K562 (cell line): ENCODE measurements around the gene ZFAND2B. TPM values are rescaled to one million over a fixed set of nuclear protein-coding genes. Genes with fewer than 3 reads are reported as not detected.

Source experiments
- E2F3 ChIP-seq: fragments of 250-450 bp; sonication (Bioruptor Pico); IDR thresholded peaks from 2 replicates; pipeline ENCODE4 v1.4.0; 2020; ENCODE audit warnings: mild to moderate bottlenecking
- ESRRA ChIP-seq: fragments of 450-650 bp; IDR thresholded peaks from 2 replicates; pipeline ENCODE4 v1.6.1; 2014; ENCODE audit warnings: low read depth, mild to moderate bottlenecking, moderate library complexity, borderline replicate concordance
- EWSR1 ChIP-seq: fragments of 450-650 bp; IDR thresholded peaks from 2 replicates; pipeline ENCODE4 v1.6.1; 2018; ENCODE audit warnings: borderline replicate concordance, mild to moderate bottlenecking, low read depth, moderate library complexity; ENCODE audit not compliant: partially characterized antibody
- GABPB1 ChIP-seq: sonication (generic); formaldehyde crosslinking; IDR thresholded peaks from 2 replicates; pipeline ENCODE4 v1.8.0; 2022; ENCODE audit warnings: mild to moderate bottlenecking, missing genetic modification reagents
- GTF2E2 ChIP-seq: fragments of 200-800 bp; sonication (Bioruptor generic); IDR thresholded peaks from 2 replicates; pipeline ENCODE4 v1.6.1; 2016; ENCODE audit warnings: missing genetic modification characterization, missing compliant biosample characterization
- L3MBTL2 ChIP-seq: fragments of 450-650 bp; IDR thresholded peaks from 2 replicates; pipeline ENCODE4 v1.6.1; 2016; ENCODE audit warnings: mild to moderate bottlenecking, moderate library complexity
- NEUROD1 ChIP-seq: fragments of 150-350 bp; IDR thresholded peaks from 2 replicates; pipeline ENCODE4 v1.6.1; 2014; ENCODE audit warnings: borderline replicate concordance, low read length, low read depth; ENCODE audit not compliant: partially characterized antibody
- NFIC ChIP-seq: fragments of 450-650 bp; IDR thresholded peaks from 2 replicates; pipeline ENCODE4 v1.6.1; 2017; ENCODE audit warnings: mild to moderate bottlenecking, inconsistent platforms
- NONO ChIP-seq, 2 experiments: fragments of 200-400 bp in 1 of 2; fragments of 450-650 bp in 1 of 2; formaldehyde crosslinking in 1 of 2; IDR thresholded peaks; 2 replicates each; pipeline ENCODE4 v1.6.1; 2017; ENCODE audit warnings: low read depth in 2 of 2, mild to moderate bottlenecking in 2 of 2, moderate library complexity in 2 of 2, low read length in 1 of 2
- POLR2G ChIP-seq: fragments of 200-400 bp; formaldehyde crosslinking; IDR thresholded peaks from 2 replicates; pipeline ENCODE4 v1.6.1; 2017; ENCODE audit warnings: low read depth, mild to moderate bottlenecking, antibody characterized with exemption, low read length, moderate library complexity
- SMAD4 ChIP-seq: fragments of 250-450 bp; sonication (Bioruptor Pico); conservative IDR thresholded peaks from 2 replicates; pipeline ENCODE4 v1.8.0; 2021; ENCODE audit warnings: inconsistent platforms, mild to moderate bottlenecking, moderate library complexity
- SP1 ChIP-seq: sonication (generic); formaldehyde crosslinking; IDR thresholded peaks from 2 replicates; pipeline ENCODE4 v1.8.1; 2022; ENCODE audit warnings: mild to moderate bottlenecking, missing genetic modification reagents
- TEAD4 ChIP-seq, 2 experiments: sonication (generic) in 1 of 2; formaldehyde crosslinking in 1 of 2; IDR thresholded peaks; 2 replicates each; pipeline versions ENCODE4 v1.6.1 to v1.8.0; 2012 to 2022; ENCODE audit warnings: borderline replicate concordance in 1 of 2, inconsistent platforms in 1 of 2, low read length in 1 of 2, mild to moderate bottlenecking in 1 of 2, missing genetic modification reagents in 1 of 2
- polyA plus RNA-seq, 8 experiments: library from polyadenylated mRNA; depleted of rRNA in 4 of 8; stranded (reverse) in 5 of 8; unstranded in 3 of 8; fragments of >200 nt; fragmentation: Nextera tagmentation in 2 of 8; fragmentation: Illumina TruSeq in 1 of 8; extraction: Ambion mirVana in 2 of 8; extraction: Trizol in 1 of 8; gene quantifications; 2 replicates each; pipeline versions ENCODE4 v1.2.1 to v1.2.3, GENCODE V29; 2011 to 2014; ENCODE audit warnings: inconsistent platforms in 1 of 8, missing spikeins in 1 of 8
- total RNA-seq, 7 experiments: library from RNA; depleted of rRNA in 6 of 7; stranded (reverse); fragments of >200 nt in 6 of 7; fragmentation: Illumina TruSeq in 2 of 7; extraction: Trizol in 2 of 7; gene quantifications; 2 replicates each; pipeline versions ENCODE4 v1.2.1 to v1.2.3, GENCODE V29; 2011 to 2021; ENCODE audit warnings: low replicate concordance in 1 of 7
- TF ChIP-seq, protein P1 (sequence below): fragments of 450-650 bp; IDR thresholded peaks from 2 replicates; pipeline ENCODE4 v1.6.1; 2017; ENCODE audit warnings: antibody characterized with exemption, mild to moderate bottlenecking
- TF ChIP-seq, protein P2 (sequence below), 2 experiments: IDR thresholded peaks; 2 replicates each; pipeline ENCODE4 v1.6.1; 2011; ENCODE audit warnings: borderline replicate concordance in 1 of 2, control low read depth in 1 of 2, low read depth in 1 of 2, low read length in 1 of 2, mild to moderate bottlenecking in 1 of 2, mixed read lengths in 1 of 2, moderate library complexity in 1 of 2; ENCODE audit not compliant: insufficient read depth in 1 of 2, insufficient read length in 1 of 2, poor library complexity in 1 of 2, severe bottlenecking in 1 of 2; ENCODE audit errors: extremely low read depth in 1 of 2
- TF ChIP-seq, protein P3 (sequence below): sonication (generic); formaldehyde crosslinking; IDR thresholded peaks from 2 replicates; pipeline ENCODE4 v1.8.0; 2022; ENCODE audit warnings: mild to moderate bottlenecking, missing genetic modification reagents

Gene ZFAND2B
- total and polyA plus RNA-seq, 9 of the 15 experiments (the other 6 are each of a cell fraction or from before 2014, with no cell fraction given), result 9.9 to 33.3 (median 26.1) TPM

DNA sequence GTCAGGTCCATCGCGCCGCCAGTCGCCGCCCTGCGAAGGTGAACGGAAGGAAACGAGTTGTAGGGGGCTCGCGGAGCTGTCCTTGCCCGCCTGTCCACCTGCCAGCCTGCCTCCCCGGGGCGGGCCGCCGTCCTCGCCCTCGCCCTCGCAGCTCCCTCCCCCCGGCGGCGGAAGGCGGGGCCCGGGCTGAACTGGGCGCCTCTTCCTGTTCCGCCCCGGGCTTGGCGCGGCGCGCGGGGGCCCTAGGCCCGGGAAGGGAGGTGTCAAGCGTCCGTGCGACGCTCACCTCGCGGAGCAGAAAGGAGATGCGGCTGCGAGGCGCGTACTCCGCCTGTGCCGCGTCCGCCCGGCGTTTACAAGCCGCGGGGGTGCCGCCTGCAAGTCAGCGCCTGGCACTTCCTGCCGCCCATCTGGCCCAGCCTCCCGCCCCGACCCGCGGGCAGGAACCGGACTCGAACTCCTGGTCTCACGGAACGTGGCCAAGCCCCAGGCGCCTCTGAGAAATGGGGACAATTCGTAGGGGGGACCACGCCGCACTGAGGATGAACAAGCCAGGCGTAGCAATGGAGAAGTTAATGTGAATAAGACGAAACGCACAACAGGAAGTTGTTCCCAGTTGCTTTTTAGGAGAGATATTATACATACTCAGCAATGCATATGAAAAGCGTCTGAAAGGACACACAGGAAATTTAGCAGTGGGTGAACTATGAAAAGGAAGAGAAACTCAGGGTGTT is 29.6 kb upstream of the ZFAND2B start, which contains the start of gene CNPPD1 (continued):
- TF ChIP-seq, protein P1, sequence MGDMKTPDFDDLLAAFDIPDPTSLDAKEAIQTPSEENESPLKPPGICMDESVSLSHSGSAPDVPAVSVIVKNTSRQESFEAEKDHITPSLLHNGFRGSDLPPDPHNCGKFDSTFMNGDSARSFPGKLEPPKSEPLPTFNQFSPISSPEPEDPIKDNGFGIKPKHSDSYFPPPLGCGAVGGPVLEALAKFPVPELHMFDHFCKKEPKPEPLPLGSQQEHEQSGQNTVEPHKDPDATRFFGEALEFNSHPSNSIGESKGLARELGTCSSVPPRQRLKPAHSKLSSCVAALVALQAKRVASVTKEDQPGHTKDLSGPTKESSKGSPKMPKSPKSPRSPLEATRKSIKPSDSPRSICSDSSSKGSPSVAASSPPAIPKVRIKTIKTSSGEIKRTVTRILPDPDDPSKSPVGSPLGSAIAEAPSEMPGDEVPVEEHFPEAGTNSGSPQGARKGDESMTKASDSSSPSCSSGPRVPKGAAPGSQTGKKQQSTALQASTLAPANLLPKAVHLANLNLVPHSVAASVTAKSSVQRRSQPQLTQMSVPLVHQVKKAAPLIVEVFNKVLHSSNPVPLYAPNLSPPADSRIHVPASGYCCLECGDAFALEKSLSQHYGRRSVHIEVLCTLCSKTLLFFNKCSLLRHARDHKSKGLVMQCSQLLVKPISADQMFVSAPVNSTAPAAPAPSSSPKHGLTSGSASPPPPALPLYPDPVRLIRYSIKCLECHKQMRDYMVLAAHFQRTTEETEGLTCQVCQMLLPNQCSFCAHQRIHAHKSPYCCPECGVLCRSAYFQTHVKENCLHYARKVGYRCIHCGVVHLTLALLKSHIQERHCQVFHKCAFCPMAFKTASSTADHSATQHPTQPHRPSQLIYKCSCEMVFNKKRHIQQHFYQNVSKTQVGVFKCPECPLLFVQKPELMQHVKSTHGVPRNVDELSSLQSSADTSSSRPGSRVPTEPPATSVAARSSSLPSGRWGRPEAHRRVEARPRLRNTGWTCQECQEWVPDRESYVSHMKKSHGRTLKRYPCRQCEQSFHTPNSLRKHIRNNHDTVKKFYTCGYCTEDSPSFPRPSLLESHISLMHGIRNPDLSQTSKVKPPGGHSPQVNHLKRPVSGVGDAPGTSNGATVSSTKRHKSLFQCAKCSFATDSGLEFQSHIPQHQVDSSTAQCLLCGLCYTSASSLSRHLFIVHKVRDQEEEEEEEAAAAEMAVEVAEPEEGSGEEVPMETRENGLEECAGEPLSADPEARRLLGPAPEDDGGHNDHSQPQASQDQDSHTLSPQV, result peak; percentile 85
- TF ChIP-seq NFIC (peak; percentile 28), ESRRA (peak; percentile 44; the same call in 1 of the 2 replicates), SMAD4 (CRISPR knock-in tag) (peak; percentile 72), EWSR1 (no peak), TEAD4 (IDR thresholded peaks at IDR 0.05; ENCODE audit: low read length) (no peak), TEAD4 (CRISPR knock-in tag; IDR thresholded peaks at IDR 0.05; ENCODE audit: borderline replicate concordance) (no peak), L3MBTL2 (peak; percentile 98), SP1 (CRISPR knock-in tag) (peak; percentile 68), NEUROD1 (peak; percentile 55), GTF2E2 (tag) (peak; percentile 60; the same call in 1 of the 2 replicates), NONO (IDR thresholded peaks at IDR 0.05; ENCODE audit: low read depth in 2 of 2, low read length in 1 of 2) (peak; percentile 58 to 59; a peak in 2 of 4 replicates), POLR2G (peak; percentile 93), GABPB1 (CRISPR knock-in tag) (peak; percentile 58; the same call in 1 of the 2 replicates), E2F3 (peak; percentile 80)
- TF ChIP-seq, protein P2, sequence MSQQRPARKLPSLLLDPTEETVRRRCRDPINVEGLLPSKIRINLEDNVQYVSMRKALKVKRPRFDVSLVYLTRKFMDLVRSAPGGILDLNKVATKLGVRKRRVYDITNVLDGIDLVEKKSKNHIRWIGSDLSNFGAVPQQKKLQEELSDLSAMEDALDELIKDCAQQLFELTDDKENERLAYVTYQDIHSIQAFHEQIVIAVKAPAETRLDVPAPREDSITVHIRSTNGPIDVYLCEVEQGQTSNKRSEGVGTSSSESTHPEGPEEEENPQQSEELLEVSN (IDR thresholded peaks at IDR 0.05; ENCODE audit: borderline replicate concordance in 1 of 2, extremely low read depth in 1 of 2, insufficient read depth in 1 of 2, insufficient read length in 1 of 2, low read depth in 1 of 2, low read length in 1 of 2, poor library complexity in 1 of 2, severe bottlenecking in 1 of 2), result peak; percentile 89 to 96
- TF ChIP-seq, protein P3, sequence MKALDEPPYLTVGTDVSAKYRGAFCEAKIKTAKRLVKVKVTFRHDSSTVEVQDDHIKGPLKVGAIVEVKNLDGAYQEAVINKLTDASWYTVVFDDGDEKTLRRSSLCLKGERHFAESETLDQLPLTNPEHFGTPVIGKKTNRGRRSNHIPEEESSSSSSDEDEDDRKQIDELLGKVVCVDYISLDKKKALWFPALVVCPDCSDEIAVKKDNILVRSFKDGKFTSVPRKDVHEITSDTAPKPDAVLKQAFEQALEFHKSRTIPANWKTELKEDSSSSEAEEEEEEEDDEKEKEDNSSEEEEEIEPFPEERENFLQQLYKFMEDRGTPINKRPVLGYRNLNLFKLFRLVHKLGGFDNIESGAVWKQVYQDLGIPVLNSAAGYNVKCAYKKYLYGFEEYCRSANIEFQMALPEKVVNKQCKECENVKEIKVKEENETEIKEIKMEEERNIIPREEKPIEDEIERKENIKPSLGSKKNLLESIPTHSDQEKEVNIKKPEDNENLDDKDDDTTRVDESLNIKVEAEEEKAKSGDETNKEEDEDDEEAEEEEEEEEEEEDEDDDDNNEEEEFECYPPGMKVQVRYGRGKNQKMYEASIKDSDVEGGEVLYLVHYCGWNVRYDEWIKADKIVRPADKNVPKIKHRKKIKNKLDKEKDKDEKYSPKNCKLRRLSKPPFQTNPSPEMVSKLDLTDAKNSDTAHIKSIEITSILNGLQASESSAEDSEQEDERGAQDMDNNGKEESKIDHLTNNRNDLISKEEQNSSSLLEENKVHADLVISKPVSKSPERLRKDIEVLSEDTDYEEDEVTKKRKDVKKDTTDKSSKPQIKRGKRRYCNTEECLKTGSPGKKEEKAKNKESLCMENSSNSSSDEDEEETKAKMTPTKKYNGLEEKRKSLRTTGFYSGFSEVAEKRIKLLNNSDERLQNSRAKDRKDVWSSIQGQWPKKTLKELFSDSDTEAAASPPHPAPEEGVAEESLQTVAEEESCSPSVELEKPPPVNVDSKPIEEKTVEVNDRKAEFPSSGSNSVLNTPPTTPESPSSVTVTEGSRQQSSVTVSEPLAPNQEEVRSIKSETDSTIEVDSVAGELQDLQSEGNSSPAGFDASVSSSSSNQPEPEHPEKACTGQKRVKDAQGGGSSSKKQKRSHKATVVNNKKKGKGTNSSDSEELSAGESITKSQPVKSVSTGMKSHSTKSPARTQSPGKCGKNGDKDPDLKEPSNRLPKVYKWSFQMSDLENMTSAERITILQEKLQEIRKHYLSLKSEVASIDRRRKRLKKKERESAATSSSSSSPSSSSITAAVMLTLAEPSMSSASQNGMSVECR (CRISPR knock-in tag), result peak; percentile 71; the same call in 1 of the 2 replicates
